A549 (cell line): ENCODE data around the gene MLST8.

Experiments
- CTCF ChIP-seq: fragments of >200 bp; sonication (Bioruptor Twin); formaldehyde crosslinking; IDR thresholded peaks from 3 replicates; pipeline ENCODE4 v1.5.1; 2016
- EHF ChIP-seq: fragments of 250-450 bp; sonication (Bioruptor Pico); IDR thresholded peaks from 2 replicates; pipeline ENCODE4 v1.5.0; 2020; ENCODE audit warnings: mild to moderate bottlenecking
- ELK1 ChIP-seq: fragments of 150-350 bp; IDR thresholded peaks from 2 replicates; pipeline ENCODE4 v1.6.1; 2014; ENCODE audit warnings: low read depth, mild to moderate bottlenecking, low read length
- EP300 ChIP-seq, 2 experiments: fragments of >200 bp; sonication (Bioruptor Twin); formaldehyde crosslinking; IDR thresholded peaks; 2 replicates in 1 of 2; 3 replicates in 1 of 2; pipeline ENCODE4 v1.6.1; 2016 to 2017
- JUN ChIP-seq, 2 experiments: fragments of >200 bp; sonication (Bioruptor Twin); formaldehyde crosslinking; IDR thresholded peaks; 2 replicates in 1 of 2; 3 replicates in 1 of 2; pipeline ENCODE4 v1.6.1; 2016 to 2017
- MYC ChIP-seq: IDR thresholded peaks from 2 replicates; pipeline ENCODE4 v1.6.1; 2012; ENCODE audit warnings: mild to moderate bottlenecking, inconsistent platforms, low read length, improper control_type of control experiment, borderline replicate concordance
- POLR2A ChIP-seq: IDR thresholded peaks from 2 replicates; pipeline ENCODE4 v1.6.1; 2012; ENCODE audit warnings: mild to moderate bottlenecking, low read length
- RARB ChIP-seq: fragments of 250-450 bp; sonication (Bioruptor Pico); IDR thresholded peaks from 2 replicates; pipeline ENCODE4 v1.8.0; 2021; ENCODE audit warnings: mild to moderate bottlenecking, moderate library complexity
- REST ChIP-seq: fragments of 200-600 bp; sonication (generic); IDR thresholded peaks from 2 replicates; pipeline ENCODE4 v1.6.1; 2016; ENCODE audit warnings: antibody characterized with exemption, mild to moderate bottlenecking, moderate library complexity
- USF2 ChIP-seq: fragments of 450-650 bp; IDR thresholded peaks from 2 replicates; pipeline ENCODE4 v1.6.1; 2014; ENCODE audit warnings: antibody characterized with exemption
- ZC3H11A ChIP-seq: fragments of 450-650 bp; IDR thresholded peaks from 2 replicates; pipeline ENCODE4 v1.6.1; 2014; ENCODE audit warnings: antibody characterized with exemption, mild to moderate bottlenecking

GRCh38 chr16:2231016-2231931 is 26.0 kb downstream of the MLST8 start:
- TF ChIP-seq USF2 = no peak
- no peak for TF ChIP-seq REST
- no peak for TF ChIP-seq POLR2A
- no peak for TF ChIP-seq ELK1
- TF ChIP-seq EP300 (IDR thresholded peaks at IDR 0.05) = no peak
- TF ChIP-seq RARB (CRISPR knock-in tag) = no peak
- no peak for TF ChIP-seq CTCF
- no peak for TF ChIP-seq MYC
- TF ChIP-seq ZC3H11A = no peak
- no peak for TF ChIP-seq JUN (IDR thresholded peaks at IDR 0.05)
- no peak for TF ChIP-seq EHF (CRISPR knock-in tag)
